A673 (cell line): ENCODE results near the gene CDCP2.

Experiments used
- CTCF ChIP-seq: fragments of 300-800, 200-600 bp; sonication (generic); conservative IDR thresholded peaks from 2 replicates; pipeline ENCODE4 v1.5.1; 2017; ENCODE audit warnings: low read depth, mild to moderate bottlenecking, antibody characterized with exemption, low read length, moderate library complexity, mixed read lengths
- EZH2 ChIP-seq: fragments of 200-600 bp; sonication (generic); IDR thresholded peaks from 2 replicates; pipeline ENCODE4 v1.6.1; 2017; ENCODE audit warnings: borderline replicate concordance, low read depth, mild to moderate bottlenecking, mixed read lengths, antibody characterized with exemption, low read length; ENCODE audit not compliant: poor library complexity, severe bottlenecking

- no peak for TF ChIP-seq CTCF
- TF ChIP-seq EZH2, result no peak
Measured at GRCh38 chr1:54169068-54169467, 16.3 kb upstream of the CDCP2 start.
